ENCODE results near the gene PCDHGB3. TPM values are rescaled to one million over a fixed set of nuclear protein-coding genes. Genes with fewer than 3 reads are reported as not detected.

The PCDHGB3 gene
- total and polyA plus RNA-seq, 10 of the 15 experiments (the other 5 are each of a cell fraction or from before 2014, with no cell fraction given): 0.12 to 0.50 (median 0.20) TPM; not detected in 4

DNA sequence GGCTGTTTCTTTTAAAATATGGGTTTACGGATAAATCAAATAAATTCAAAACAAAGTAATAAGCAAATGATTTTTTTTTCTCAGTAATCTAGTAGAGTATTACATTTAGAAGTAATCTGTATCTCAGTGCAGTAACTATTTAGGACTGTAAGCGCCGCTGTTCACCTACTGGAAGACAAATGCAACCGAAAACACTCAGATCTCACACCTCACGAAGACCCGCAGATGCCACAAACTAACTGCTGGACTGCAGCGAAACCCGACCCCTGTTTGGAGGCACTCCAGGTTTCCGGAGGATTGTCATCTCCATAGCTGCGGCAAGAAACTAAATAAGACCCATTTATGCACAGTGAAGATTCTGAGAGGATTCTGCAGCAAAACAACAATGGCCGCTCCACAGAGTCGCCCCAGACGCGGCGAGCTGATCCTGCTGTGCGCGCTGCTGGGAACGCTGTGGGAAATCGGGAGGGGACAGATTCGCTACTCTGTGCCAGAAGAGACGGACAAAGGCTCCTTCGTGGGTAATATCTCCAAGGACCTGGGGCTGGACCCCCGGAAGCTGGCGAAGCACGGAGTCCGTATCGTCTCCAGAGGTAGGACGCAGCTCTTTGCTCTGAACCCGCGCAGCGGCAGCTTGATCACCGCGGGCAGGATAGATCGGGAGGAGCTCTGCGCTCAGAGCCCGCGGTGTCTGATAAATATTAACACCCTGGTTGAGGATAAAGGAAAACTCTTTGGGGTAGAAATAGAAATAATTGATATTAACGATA, 22.6 kb downstream of the PCDHGB3 start, which contains the start of gene PCDHGA8:
PCDHGA8 (plus strand) TSS at position 205 of the 770 bp plus-strand sequence; CDS start at position 386, 181 bp downstream.
- FAIRE-seq: no peak

DNA sequence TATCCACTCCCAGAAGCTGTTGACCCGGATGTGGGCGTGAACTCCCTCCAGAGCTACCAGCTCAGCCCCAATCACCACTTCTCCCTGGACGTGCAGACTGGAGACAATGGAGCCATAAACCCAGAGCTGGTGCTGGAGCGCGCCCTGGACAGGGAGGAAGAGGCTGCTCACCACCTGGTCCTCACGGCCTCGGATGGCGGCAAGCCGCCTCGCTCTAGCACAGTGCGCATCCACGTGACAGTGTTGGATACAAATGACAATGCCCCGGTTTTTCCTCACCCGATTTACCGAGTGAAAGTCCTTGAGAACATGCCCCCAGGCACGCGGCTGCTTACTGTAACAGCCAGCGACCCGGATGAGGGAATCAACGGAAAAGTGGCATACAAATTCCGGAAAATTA, 23.2 kb downstream of the PCDHGB3 start:
- no TSS peak for BruUV-seq (replicated peaks)
- Histone ChIP-seq H2AFZ (ENCODE audit: control insufficient read depth, low read depth, low read length) (no peak overlapping the region), H3K36me3 (ENCODE audit: control insufficient read depth in 2 of 2, insufficient read depth in 2 of 2, low read length in 1 of 2) (no peaks in the 10 kb centered on the region), H3K27me3 (replicated peaks in 1 of 2; ENCODE audit: control insufficient read depth in 2 of 2, insufficient read depth in 2 of 2, low read length in 1 of 2) (no peaks in the 10 kb centered on the region), H4K20me1 (ENCODE audit: control insufficient read depth, insufficient read depth) (no peaks in the 10 kb centered on the region), H3K9me3 (replicated peaks; ENCODE audit: control insufficient read depth, insufficient read depth, low read length) (peaks cover 4% of the 10 kb centered on the region; the same call in 2 of the 3 replicates), H3K9ac (ENCODE audit: control insufficient read depth, insufficient read depth, low read length) (no peak overlapping the region), H3K27ac (ENCODE audit: control insufficient read depth, insufficient read depth) (no peak overlapping the region), H3K4me2 (ENCODE audit: control insufficient read depth, insufficient read depth) (no peak overlapping the region), H3K79me2 (ENCODE audit: control insufficient read depth, insufficient read depth, low read length) (no peaks in the 10 kb centered on the region), H3K4me1 (ENCODE audit: control insufficient read depth, insufficient read depth, low read length) (no peaks in the 10 kb centered on the region), H3K4me3 (no peak overlapping the region)
- SMC1A ChIA-PET (ENCODE audit: uncharacterized antibody, unreplicated experiment): no interaction called here
- in situ Hi-C loops (cut with MboI) (no loop called here), intact Hi-C loops (cut with micrococcal nuclease; ENCODE audit: unreplicated experiment) (no loop called here)
- CTCF ChIA-PET: interaction anchor here (1.3 to 1.4 kb wide), 2 partner anchors 20 to 170 kb away, joined by 3 read pairs; no protein-coding TSS in a partner anchor
- DNase-seq (ENCODE audit: low read depth, low spot score) (no peak), ATAC-seq (no peak), FAIRE-seq (no peak)
- RAD21 ChIA-PET (ENCODE audit: unreplicated experiment): no interaction called here
- WGBS (ENCODE audit: insufficient coverage, insufficient replicate concordance, low lambda C conversion rate, missing lambda C conversion rate): 87% methylated on average over 21 of the region's 21 CpGs
- POLR2A ChIA-PET: no interaction called here
- TF ChIP-seq POU2F2 (IDR thresholded peaks at IDR 0.05; ENCODE audit: borderline replicate concordance, low read depth, low read length): no peak
- TF ChIP-seq SPI1 (IDR thresholded peaks at IDR 0.05; ENCODE audit: borderline replicate concordance, insufficient read depth, low read depth, low read length): no peak
- TF ChIP-seq BCL11A (IDR thresholded peaks at IDR 0.05; ENCODE audit: low read depth, low read length): no peak
- TF ChIP-seq GATAD2B (conservative IDR thresholded peaks at IDR 0.05; ENCODE audit: low read depth): no peak
- no peak for TF ChIP-seq EP300 (IDR thresholded peaks at IDR 0.05; ENCODE audit: borderline replicate concordance in 1 of 2, control insufficient read depth in 1 of 2, low read depth in 2 of 2, low read length in 2 of 2)
- TF ChIP-seq YY1 (IDR thresholded peaks at IDR 0.05; ENCODE audit: low read depth, low read length): no peak
- TF ChIP-seq SRF (IDR thresholded peaks at IDR 0.05; ENCODE audit: low read depth in 2 of 2, low read length in 2 of 2): no peak
- no peak for TF ChIP-seq CREM (IDR thresholded peaks at IDR 0.05; ENCODE audit: low read depth)
- TF ChIP-seq EZH2 (IDR thresholded peaks at IDR 0.05; ENCODE audit: borderline replicate concordance, control insufficient read depth, low read depth, low read length): no peak
- TF ChIP-seq STAT1 (conservative IDR thresholded peaks at IDR 0.05): no peak

More for the DNA sequence above, 22.6 kb downstream of the PCDHGB3 start, which contains the start of gene PCDHGA8:
- WGBS (ENCODE audit: insufficient coverage, insufficient replicate concordance, low lambda C conversion rate, missing lambda C conversion rate): 83% methylated on average over 38 of the region's 38 CpGs
- Histone ChIP-seq H3K36me3 (ENCODE audit: control insufficient read depth in 2 of 2, insufficient read depth in 2 of 2, low read length in 1 of 2) (no peaks in the 10 kb centered on the region), H3K4me2 (ENCODE audit: control insufficient read depth, insufficient read depth) (no peak within 1 kb of the TSS), H2AFZ (ENCODE audit: control insufficient read depth, low read depth, low read length) (no peak within 1 kb of the TSS), H4K20me1 (ENCODE audit: control insufficient read depth, insufficient read depth) (no peaks in the 10 kb centered on the region), H3K27me3 (replicated peaks in 1 of 2; ENCODE audit: control insufficient read depth in 2 of 2, insufficient read depth in 2 of 2, low read length in 1 of 2) (no peaks in the 10 kb centered on the region), H3K27ac (ENCODE audit: control insufficient read depth, insufficient read depth) (no peak within 1 kb of the TSS), H3K79me2 (ENCODE audit: control insufficient read depth, insufficient read depth, low read length) (no peaks in the 10 kb centered on the region), H3K4me1 (ENCODE audit: control insufficient read depth, insufficient read depth, low read length) (no peaks in the 10 kb centered on the region), H3K9me3 (replicated peaks; ENCODE audit: control insufficient read depth, insufficient read depth, low read length) (peaks cover 5% of the 10 kb centered on the region; the same call in 2 of the 3 replicates), H3K9ac (ENCODE audit: control insufficient read depth, insufficient read depth, low read length) (no peak within 1 kb of the TSS), H3K4me3 (no peak within 1 kb of the TSS)
- ATAC-seq: no peak
- RAD21 ChIA-PET (ENCODE audit: unreplicated experiment): no interaction called here
- SMC1A ChIA-PET (ENCODE audit: uncharacterized antibody, unreplicated experiment): interaction anchor here (1.4 kb wide), 1 partner anchor 165 kb away, joined by 4 read pairs; no protein-coding TSS in a partner anchor
- no TSS peak for BruUV-seq (replicated peaks)
- POLR2A ChIA-PET: no interaction called here
- CTCF ChIA-PET: interaction anchor here (0.9 to 1.4 kb wide), 4 partner anchors 10 to 171 kb away, joined by 3 read pairs; partner anchors contain the start of genes PCDHGA10 and PCDHGA7
- intact Hi-C loops (cut with micrococcal nuclease; ENCODE audit: unreplicated experiment) (no loop called here), in situ Hi-C loops (cut with MboI) (no loop called here)
- no peak for DNase-seq (ENCODE audit: low read depth, low spot score)
- TF ChIP-seq, protein P1, sequence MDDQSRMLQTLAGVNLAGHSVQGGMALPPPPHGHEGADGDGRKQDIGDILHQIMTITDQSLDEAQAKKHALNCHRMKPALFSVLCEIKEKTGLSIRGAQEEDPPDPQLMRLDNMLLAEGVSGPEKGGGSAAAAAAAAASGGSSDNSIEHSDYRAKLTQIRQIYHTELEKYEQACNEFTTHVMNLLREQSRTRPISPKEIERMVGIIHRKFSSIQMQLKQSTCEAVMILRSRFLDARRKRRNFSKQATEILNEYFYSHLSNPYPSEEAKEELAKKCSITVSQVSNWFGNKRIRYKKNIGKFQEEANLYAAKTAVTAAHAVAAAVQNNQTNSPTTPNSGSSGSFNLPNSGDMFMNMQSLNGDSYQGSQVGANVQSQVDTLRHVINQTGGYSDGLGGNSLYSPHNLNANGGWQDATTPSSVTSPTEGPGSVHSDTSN (IDR thresholded peaks at IDR 0.05; ENCODE audit: insufficient replicate concordance, low read depth, low read length): no peak
